ACC112 (cell line): Measurements from ENCODE around the gene PRKN.

Source experiments
- H2AFZ ChIP-seq: fragments of 200-600 bp; sonication (generic); one replicate; pipeline ENCODE4 v1.6.0; 2017; ENCODE audit warnings: antibody characterized with exemption, low read length; ENCODE audit not compliant: unreplicated experiment
- H3K27ac ChIP-seq: fragments of 200-600 bp; sonication (generic); 2 replicates; pipeline ENCODE4 v1.5.1; 2014; ENCODE audit warnings: low read depth, mild to moderate bottlenecking, antibody characterized with exemption, low read length, moderate library complexity
- H3K27me3 ChIP-seq: fragments of 200-600 bp; sonication (generic); 2 replicates; pipeline ENCODE4 v1.6.1; 2014; ENCODE audit warnings: mild to moderate bottlenecking, antibody characterized with exemption, low read length, moderate library complexity, mixed read lengths; ENCODE audit not compliant: insufficient read depth
- H3K36me3 ChIP-seq: fragments of 200-600 bp; sonication (generic); 2 replicates; pipeline ENCODE4 v1.6.1; 2016; ENCODE audit warnings: mild to moderate bottlenecking, antibody characterized with exemption, low read length, moderate library complexity, mixed read lengths; ENCODE audit not compliant: insufficient read depth
- H3K4me1 ChIP-seq: fragments of 200-600 bp; sonication (generic); one replicate; pipeline ENCODE4 v1.6.1; 2016; ENCODE audit warnings: low read length, mixed read lengths; ENCODE audit not compliant: insufficient read depth, unreplicated experiment, control insufficient read depth
- H3K4me3 ChIP-seq: fragments of 200-600 bp; sonication (generic); 2 replicates; pipeline ENCODE4 v1.5.1; 2014; ENCODE audit warnings: mild to moderate bottlenecking, low read depth, low read length
- H3K79me2 ChIP-seq: fragments of 200-600 bp; sonication (generic); one replicate; pipeline ENCODE4 v1.6.0; 2016; ENCODE audit warnings: low read length; ENCODE audit not compliant: control insufficient read depth, unreplicated experiment, insufficient read depth

PRKN gene

GRCh38 chr6:162053084-162053483 lies 674.5 kb downstream of the PRKN start:
- Histone ChIP-seq H3K27me3 (no peaks in the 10 kb centered on the region), H3K4me3 (no peak overlapping the region), H3K27ac (no peak overlapping the region), H3K36me3 (no peaks in the 10 kb centered on the region), H2AFZ (no peak overlapping the region), H3K4me1 (no peaks in the 10 kb centered on the region), H3K79me2 (no peaks in the 10 kb centered on the region)

- H3K4me1 ChIP-seq, result no peaks in the 10 kb centered on the region
- no peaks in the 10 kb centered on the region for H3K36me3 ChIP-seq
- no peak overlapping the region for H3K4me3 ChIP-seq
- no peak overlapping the region for H3K27ac ChIP-seq
- H3K79me2 ChIP-seq, result no peaks in the 10 kb centered on the region
- no peaks in the 10 kb centered on the region for H3K27me3 ChIP-seq
- no peak overlapping the region for H2AFZ ChIP-seq
These were observed 677.0 kb downstream of the PRKN start for GRCh38 chr6:162050579-162050978.

GRCh38 chr6:162046324-162046723 lies 681.2 kb downstream of the PRKN start:
- Histone ChIP-seq H3K4me1 (no peaks in the 10 kb centered on the region), H3K4me3 (no peak overlapping the region), H3K27ac (no peak overlapping the region), H3K36me3 (no peaks in the 10 kb centered on the region), H3K79me2 (no peaks in the 10 kb centered on the region), H3K27me3 (no peaks in the 10 kb centered on the region), H2AFZ (no peak overlapping the region)

GRCh38 chr6:162032620-162033019 lies 694.9 kb downstream of the PRKN start:
- Histone ChIP-seq H2AFZ (no peak overlapping the region), H3K27me3 (no peaks in the 10 kb centered on the region), H3K27ac (no peak overlapping the region), H3K79me2 (no peaks in the 10 kb centered on the region), H3K4me3 (no peak overlapping the region; the same call in 1 of the 2 replicates), H3K4me1 (no peaks in the 10 kb centered on the region), H3K36me3 (no peaks in the 10 kb centered on the region)

- H3K4me1 ChIP-seq, result no peaks in the 10 kb centered on the region
These were observed 697.5 kb downstream of the PRKN start for GRCh38 chr6:162029873-162030576.

GRCh38 chr6:162026843-162027242 lies 700.7 kb downstream of the PRKN start:
- H2AFZ ChIP-seq, result no peak overlapping the region
- no peaks in the 10 kb centered on the region for H3K36me3 ChIP-seq
- no peak overlapping the region for H3K4me3 ChIP-seq

More at GRCh38 chr6:162029873-162030576, 697.5 kb downstream of the PRKN start:
- no peak overlapping the region for H2AFZ ChIP-seq
- no peak overlapping the region for H3K27ac ChIP-seq
- no peaks in the 10 kb centered on the region for H3K27me3 ChIP-seq
- no peaks in the 10 kb centered on the region for H3K36me3 ChIP-seq
- no peak overlapping the region for H3K4me3 ChIP-seq
- H3K79me2 ChIP-seq, result no peaks in the 10 kb centered on the region

GRCh38 chr6:162026031-162026430 lies 701.5 kb downstream of the PRKN start:
- Histone ChIP-seq H3K4me3 (no peak overlapping the region), H3K27me3 (no peaks in the 10 kb centered on the region)

More at GRCh38 chr6:162026843-162027242, 700.7 kb downstream of the PRKN start:
- Histone ChIP-seq H3K79me2 (no peaks in the 10 kb centered on the region), H3K4me1 (no peaks in the 10 kb centered on the region), H3K27me3 (no peaks in the 10 kb centered on the region), H3K27ac (no peak overlapping the region)

GRCh38 chr6:162019349-162019748 lies 708.2 kb downstream of the PRKN start:
- H3K4me3 ChIP-seq, result no peak overlapping the region
- no peaks in the 10 kb centered on the region for H3K36me3 ChIP-seq
- H3K79me2 ChIP-seq, result no peaks in the 10 kb centered on the region
- no peak overlapping the region for H3K27ac ChIP-seq
- no peaks in the 10 kb centered on the region for H3K27me3 ChIP-seq
- H3K4me1 ChIP-seq, result no peaks in the 10 kb centered on the region
- no peak overlapping the region for H2AFZ ChIP-seq

More at GRCh38 chr6:162026031-162026430, 701.5 kb downstream of the PRKN start:
- H3K79me2 ChIP-seq, result no peaks in the 10 kb centered on the region
- H3K27ac ChIP-seq, result no peak overlapping the region
- no peaks in the 10 kb centered on the region for H3K36me3 ChIP-seq
- no peaks in the 10 kb centered on the region for H3K4me1 ChIP-seq
- H2AFZ ChIP-seq, result no peak overlapping the region

- H3K79me2 ChIP-seq, result no peaks in the 10 kb centered on the region
- no peaks in the 10 kb centered on the region for H3K4me1 ChIP-seq
- H3K27ac ChIP-seq, result no peak overlapping the region
- H3K36me3 ChIP-seq, result no peaks in the 10 kb centered on the region
- H3K27me3 ChIP-seq, result no peaks in the 10 kb centered on the region
- no peak overlapping the region for H3K4me3 ChIP-seq
- no peak overlapping the region for H2AFZ ChIP-seq
These were observed 710.0 kb downstream of the PRKN start for GRCh38 chr6:162017536-162017935.

GRCh38 chr6:162014069-162014811 lies 713.3 kb downstream of the PRKN start:
- Histone ChIP-seq H3K27ac (no peak overlapping the region), H3K4me3 (no peak overlapping the region), H3K27me3 (no peaks in the 10 kb centered on the region), H3K36me3 (no peaks in the 10 kb centered on the region), H3K4me1 (no peaks in the 10 kb centered on the region), H3K79me2 (no peaks in the 10 kb centered on the region), H2AFZ (no peak overlapping the region)

- Histone ChIP-seq H3K79me2 (no peaks in the 10 kb centered on the region), H3K36me3 (no peaks in the 10 kb centered on the region), H3K4me1 (no peaks in the 10 kb centered on the region), H2AFZ (no peak overlapping the region), H3K27ac (no peak overlapping the region), H3K4me3 (no peak overlapping the region), H3K27me3 (no peaks in the 10 kb centered on the region)
These were observed 722.2 kb downstream of the PRKN start for GRCh38 chr6:162005372-162005771.
